Dermis blood vessel endothelial cell (primary cell): ENCODE data around the gene AOPEP. TPM values are rescaled to one million over a fixed set of nuclear protein-coding genes. Genes with fewer than 3 reads are reported as not detected.

Experiments used
- DNase-seq: peaks from one replicate; pipeline ENCODE4 v3.0.0; 2010
- total RNA-seq: library from RNA; depleted of rRNA; stranded (reverse); fragments of >200 nt; gene quantifications from 2 replicates; pipeline ENCODE4 v1.2.3, GENCODE V29; 2014

Gene AOPEP
- total RNA-seq, 1 donor from 2014 or later: 77.1 TPM

DNA sequence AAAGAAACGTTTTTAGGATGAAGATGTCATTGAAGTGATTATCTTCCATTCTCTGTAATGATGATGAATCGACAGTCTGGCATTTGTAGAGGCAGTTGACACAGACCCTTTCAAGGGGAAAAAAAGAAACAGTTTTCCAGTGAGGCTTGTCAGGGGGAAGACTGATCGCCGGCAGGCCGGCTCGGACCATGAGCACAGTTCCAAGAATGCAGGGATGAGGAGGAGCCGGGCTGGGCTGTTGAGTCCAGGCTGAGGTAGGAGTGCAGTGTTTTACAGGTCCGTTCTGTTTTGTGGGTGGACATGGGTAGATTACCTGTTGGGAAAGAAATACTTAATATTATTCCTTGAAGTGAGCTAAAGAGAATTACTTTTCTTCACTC lies 194.6 kb downstream of the AOPEP start:
- DNase-seq: peak; percentile 20

DNA sequence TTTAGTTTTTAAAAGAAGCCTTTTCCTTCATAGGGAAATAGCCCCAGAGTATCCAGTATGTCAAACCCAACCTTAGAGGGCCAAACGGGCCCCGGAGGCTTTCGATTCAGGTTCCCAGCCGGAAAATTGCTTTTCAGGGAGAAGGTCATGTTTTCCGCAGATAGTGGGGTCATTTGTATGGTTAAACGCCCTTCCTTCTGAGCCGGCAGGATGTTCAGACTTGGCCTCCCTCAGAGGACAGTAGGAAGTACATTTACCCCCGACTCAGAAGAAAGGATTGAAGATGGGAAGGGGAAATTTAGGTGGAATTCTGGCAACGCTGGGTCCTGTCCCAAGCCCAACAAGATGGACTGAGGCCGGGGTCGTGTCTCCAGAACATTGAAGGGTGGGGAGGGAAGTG lies 195.2 kb downstream of the AOPEP start:
- DNase-seq: no peak

DNA sequence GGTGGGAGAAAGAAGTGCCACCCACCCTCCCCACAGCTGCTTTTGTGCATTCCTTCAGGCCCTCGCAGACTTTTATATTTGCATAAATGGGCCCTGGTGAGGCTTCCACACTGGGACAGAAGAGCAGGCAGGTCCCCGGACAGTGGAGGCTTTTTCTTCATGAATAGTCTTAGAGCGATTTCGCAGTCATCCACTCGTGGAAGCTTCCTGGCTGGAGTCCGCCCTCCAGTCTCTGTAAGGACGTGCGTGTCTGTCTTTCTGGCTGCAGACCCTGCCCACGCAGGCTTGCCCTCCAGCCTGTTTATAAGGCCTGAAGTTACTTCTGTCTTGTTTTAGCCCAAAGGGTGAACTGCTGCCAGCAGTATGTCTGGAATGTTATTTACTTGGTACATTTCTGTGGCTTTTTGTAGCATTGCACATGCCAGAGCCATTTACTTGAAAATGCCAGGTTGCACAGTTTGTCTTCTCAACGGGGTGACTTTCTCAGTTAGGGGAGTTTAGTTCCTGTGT lies 195.7 kb downstream of the AOPEP start:
- DNase-seq: peak; percentile 63

DNA sequence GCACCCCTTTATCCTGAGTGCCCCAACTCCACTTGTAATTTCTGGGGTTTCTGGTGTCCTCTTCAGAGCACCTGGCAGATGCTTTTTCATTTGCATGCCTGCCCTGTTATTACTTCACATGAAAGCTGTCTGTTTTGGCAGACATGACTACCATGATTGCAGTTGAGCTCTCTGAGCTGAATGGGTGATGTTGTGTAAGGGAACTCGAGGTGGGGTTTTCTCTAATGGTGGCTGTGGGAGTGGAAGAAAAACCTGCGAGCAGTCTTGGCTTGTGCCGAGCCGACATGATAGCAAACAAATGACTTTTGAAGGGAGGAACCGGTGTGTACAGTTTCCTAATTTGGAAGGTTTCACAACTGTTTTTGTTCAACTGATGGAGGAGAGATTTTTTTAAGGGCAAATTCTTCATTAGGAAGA lies 196.2 kb downstream of the AOPEP start:
- no peak for DNase-seq

DNA sequence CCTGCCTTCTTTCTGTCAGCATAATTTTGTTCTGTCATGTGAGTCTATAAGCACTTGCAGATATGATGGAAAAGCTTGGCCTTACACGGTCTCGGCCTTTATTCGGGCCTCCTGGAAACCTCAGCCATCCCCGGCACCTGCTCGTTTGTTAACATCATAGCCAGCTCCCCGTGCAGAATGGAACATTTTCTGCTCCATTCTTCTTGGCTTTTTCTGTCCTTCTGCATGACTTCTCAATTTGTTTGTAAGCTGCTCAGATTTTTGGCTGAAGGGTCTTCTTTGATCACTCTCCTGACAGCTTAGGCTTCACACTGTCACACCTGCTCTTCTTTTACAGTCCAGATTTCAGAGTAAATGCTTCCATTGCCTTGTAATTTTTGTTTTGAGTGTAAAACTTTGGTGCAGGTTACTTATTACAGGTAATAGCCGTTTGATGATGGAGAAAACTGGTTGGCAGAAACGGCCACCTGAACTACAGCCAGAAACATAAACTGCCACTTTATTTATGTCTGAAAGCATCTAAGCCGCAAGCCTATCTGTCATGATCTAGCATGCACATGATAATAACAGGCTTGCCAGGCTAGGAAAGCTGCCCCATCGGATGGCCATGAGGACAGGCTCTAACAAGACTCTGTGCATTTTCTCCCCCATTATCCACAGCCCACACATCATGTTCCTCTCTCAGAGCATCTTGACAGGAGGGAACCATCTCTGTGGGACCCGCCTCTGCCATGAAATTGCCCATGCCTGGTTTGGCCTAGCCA lies 197.0 kb downstream of the AOPEP start:
- no peak for DNase-seq

DNA sequence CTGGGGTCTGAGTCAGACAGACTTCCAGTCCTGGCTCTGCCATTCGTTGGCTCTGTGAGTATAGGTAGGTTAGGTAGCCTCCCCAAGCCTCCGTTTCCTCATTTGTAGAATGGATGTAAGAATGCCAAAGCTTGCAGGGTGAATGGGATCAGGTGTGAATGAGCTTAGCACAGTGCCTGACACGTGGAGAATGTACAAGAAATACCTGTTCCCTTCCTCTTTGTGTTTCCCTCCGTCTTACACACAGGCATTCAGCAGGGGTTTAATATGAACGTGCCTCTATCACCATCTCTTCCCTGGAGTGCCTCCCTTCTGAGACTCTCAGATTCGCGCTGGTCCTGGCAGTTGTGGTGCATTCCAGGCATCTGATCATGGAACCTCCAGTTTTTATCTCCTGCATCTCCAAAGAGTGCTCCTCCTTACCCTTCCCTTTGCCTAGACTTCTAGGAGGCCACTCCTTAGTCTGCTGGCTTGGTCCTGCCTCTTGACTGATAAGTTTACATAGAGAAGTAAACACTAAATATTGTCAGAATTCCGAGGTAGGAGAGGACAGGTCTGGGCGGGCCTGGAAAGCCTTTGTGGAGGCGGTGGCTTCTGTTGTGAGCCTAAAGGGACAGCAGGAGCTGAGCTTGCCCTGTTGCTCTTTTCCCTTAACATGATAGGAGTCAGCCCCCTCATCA lies 199.4 kb downstream of the AOPEP start:
- DNase-seq: no peak

DNA sequence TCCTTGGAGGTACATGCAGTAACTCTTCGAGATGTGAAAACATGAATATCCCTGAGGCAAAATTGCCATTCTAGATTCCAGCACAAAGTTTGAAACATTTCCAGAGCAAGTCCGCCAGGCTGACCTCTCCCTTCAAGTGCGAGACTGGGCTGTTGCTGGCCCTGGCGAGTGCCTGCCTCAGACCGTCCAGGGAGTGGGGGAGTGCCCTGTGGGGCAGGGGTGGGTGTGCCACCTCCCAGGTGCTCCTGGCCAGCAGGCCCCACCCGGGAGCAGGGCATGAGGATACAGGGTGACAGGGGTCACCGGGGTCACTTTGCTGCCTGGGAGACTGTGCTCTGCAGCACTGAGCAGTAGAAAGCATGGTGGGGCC lies 199.9 kb downstream of the AOPEP start:
- no peak for DNase-seq

DNA sequence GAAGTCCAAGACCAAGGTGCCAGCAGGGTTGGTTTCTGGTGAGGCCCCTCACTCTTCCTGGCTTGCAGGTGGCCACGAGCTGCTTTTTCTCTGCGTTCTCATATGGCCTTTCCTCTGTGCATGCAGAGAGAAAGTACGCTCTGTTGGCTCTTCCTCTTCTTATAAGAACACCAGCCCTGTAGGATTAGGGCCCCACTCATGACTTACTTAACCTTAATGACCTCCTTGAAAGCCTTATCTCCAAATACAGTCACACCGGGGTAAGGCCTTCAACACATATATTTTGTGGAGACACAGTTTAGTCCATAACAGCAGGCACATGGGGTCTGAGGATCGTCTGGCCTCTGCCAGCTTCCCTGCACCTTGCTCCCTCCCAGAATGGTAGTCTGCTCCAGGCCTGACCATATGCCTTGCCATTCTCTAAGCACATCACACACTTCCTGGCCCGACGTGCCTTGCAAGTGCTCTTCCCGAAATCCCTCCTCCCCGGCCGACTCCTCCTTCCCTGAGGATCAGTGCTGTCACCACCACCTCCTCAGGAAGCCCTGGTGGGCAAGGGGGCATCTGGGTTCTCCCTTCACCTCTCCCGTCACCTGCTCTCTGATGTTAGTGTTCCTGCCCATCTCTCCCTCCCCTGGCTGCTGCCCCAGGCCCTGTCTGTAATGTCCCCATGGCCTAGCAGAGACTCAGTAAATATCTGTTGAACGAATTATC lies 200.7 kb downstream of the AOPEP start:
- DNase-seq: no peak

DNA sequence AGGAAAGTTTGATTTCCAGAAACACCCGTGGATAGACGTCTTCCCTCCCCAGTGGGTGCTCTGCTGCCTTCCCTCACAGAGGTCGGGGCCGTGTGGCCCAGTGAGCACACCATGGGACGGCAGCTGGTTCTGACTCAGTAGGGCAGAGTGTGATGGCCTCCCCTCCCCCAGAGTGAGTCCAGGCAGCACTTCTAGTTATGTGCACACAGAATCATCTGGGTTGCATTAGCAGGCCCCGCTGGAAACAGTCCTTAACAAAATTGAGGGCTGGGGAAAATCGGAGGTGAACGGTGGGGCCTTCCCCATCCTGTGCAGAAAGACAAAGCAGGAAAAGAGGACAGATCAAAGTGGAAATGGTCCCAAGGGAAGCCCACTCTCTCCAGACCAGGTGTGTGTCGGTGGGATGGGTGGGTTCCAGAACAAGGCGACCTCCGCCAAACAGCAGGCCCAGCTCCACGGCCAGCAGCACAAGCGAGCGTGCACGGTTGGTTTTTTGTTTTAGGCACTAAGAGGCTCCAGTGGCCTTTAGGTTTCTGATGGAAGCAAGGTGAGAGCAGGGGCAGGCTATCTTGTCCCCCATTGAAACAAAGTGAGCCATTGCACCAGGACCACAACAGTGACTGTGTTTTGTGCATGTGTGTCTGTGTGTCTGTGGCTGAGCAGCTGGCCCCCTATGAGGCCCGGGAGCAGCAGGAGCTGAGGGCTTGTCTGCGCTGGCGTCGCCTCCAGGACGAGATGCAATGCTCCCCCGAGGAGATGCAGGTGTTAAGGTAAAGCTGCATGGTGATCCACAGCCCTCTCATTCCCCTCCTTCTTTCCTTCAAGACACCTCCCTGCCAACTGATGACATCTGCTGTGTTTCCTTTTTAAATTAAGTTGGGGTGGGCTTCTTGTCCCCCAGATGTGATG lies 201.5 kb downstream of the AOPEP start:
- DNase-seq: no peak

DNA sequence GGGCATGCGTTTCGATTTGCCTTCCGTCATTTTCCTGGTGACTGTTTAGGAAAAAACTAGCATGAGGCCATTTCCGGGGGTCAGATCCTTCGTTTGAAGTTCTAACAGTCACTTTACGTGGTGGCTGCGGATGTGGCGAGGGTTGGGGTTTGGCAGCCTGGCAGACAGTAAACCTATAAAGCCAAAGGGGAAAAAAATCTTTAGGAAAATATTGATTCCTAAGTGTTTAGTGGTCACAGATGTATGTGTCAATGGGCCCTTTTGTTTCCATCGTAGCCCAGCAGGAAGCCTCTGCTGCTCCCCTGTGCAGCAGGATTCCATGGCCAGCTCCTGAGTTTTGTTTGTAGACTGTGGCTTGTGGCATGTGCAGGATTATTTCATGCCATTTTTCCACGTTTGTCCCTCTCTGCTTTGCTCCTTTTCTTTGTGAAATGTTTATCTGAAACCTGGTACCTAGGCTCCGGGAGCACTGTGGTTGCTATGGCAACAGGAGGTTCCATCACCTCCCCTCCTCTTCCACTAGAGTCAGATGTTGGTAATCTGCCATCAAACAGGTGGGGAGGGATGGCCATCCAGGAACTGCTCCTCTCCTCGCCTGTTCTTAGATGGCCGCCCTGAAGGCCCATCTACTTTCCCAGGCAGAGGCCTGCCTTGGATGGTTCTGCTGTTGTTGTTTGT lies 202.3 kb downstream of the AOPEP start:
- DNase-seq: peak; percentile 89

DNA sequence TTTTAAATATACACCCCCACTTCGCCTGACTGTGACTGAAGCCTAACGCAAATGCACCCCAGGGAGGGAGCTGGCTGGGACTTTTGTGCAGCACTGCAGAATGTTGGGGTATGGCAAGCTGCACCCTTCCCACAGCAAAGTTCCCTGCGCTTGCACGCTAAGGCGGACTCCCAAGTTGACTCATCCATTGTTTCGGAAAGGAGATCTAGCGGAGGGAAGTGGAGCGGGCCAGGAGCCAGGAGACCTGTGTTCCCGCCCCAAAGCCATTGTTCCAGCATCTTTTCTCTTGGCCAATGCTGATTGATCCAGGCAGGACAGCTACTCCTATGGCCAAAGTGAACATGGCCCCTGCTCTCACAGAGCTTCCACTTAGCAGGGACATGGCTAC lies 202.9 kb downstream of the AOPEP start:
- DNase-seq: peak; percentile 100

DNA sequence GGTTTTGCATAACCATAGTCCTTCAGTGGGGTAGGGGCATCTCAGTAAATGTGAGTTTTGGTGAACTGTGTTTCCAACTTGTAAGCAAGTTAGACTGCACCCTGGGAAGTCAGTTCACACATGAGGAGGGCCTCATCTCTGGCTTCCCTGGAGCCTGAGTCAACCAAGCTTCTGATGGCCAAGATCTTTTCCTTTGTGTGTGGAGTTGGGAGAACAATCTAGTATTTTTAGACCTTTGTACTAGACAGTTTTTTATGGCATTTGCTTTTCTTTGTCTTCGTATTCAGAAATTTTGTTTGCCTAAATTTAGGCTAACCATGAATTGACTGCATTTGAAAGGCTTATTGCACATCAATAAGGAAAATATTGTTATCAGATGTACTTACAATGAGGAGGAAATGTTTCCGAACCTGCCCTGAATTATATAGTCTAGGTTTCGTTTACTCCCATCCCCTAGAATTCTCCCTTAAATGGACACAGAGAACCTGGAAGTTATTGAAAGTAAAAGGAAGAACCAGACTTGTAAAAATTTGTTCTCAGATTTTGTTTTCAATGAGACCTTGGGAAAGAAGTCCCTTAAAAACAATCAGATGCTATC lies 204.6 kb downstream of the AOPEP start:
- no peak for DNase-seq

DNA sequence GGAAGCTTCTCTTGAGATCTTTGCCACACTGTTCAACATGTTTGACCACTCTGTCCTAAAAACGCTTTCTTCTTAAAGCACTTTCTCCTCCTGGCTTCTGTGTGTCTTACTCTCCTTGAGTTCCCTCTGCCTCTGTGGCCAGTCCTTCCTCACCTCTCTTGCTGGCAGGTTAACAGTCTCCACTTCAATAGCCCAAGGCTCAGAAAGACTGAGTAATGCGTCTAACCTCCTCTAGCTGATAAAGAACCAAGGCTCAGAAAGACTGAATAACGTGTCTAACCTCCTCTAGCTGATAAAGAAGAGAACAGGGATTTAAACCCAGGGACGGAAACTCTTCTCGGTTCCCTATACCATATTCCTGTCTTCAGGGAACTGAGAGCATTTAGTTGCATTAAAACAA lies 205.2 kb downstream of the AOPEP start:
- DNase-seq: no peak

DNA sequence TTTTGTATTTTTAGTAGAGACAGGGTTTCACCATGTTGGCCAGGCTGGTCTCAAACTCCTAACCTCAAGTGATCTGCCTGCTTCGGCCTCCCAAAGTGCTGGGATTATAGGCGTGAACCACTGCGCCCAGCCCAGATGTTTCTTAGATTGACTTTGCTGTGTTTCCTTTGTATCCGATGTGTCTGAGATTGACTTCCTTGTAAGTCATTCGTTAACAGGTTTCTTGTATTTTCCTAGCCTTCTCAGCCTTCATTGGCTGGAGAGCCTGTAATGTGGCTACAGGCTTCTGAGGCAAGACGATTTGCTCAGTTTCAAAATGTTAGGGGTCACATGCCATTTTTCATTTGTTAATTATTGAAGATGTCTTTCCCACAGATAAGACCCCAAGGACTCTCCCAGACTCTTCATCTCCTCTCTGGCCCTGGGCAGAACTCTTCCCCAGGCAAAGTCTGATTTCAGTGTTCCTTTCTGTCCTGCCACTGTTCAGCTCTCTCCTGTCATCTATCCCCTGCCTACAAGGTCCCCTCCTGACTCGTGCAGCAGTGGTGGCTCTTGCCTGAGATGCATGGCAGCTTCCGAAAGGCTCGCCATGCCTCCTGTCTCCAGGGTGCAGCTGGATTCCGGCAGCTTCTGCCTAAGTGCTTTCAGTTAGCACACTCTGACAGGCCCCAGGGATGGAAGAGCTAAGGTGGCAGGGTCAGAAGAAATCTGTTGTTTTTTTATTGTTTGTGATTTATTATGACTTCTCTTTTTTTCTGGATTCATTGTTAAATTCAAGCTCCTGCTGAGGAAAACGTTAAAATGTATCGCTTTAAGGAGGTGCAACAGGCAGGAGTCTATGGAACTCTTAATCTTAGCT lies 206.4 kb downstream of the AOPEP start:
- no peak for DNase-seq

DNA sequence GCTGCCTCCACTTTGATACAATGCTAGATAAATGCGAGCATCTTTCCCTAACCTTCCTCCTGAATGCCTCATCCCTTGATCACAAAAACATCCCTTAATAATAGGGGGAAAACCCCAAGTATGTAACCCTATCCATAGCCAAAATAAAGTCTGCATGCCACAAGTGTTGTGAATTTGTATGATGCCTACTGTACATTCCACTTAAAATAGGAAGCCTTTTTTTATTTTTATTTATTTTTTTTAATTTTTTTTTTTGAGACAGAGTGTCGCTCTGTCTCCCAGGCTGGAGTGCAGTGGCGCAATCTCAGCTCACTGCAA lies 207.0 kb downstream of the AOPEP start:
- DNase-seq: no peak

DNA sequence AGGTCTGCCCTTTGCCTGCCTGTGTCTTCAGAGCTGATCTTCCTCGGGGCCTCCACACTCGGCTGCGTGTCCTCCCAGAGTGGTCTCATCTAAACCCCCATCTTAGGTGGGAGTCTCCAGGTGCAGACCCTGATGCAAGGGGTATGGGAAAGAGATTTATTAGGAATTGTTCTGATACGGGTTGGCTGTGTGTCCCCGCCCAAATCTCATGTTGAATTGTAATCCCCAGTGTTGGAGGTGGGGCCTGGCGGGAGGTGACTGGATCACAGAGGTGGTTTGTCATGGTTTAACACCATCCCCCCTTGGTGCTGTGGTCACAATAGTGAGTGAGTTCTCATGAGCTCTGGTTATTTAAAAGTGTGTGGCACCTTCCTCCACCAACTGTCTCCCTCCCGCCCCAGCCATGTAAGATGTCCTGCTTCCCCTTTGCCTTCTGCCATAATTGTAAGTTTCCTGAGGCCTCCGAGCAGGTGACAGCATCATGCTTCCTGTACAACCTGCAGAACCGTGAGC lies 208.4 kb downstream of the AOPEP start:
- DNase-seq: no peak

DNA sequence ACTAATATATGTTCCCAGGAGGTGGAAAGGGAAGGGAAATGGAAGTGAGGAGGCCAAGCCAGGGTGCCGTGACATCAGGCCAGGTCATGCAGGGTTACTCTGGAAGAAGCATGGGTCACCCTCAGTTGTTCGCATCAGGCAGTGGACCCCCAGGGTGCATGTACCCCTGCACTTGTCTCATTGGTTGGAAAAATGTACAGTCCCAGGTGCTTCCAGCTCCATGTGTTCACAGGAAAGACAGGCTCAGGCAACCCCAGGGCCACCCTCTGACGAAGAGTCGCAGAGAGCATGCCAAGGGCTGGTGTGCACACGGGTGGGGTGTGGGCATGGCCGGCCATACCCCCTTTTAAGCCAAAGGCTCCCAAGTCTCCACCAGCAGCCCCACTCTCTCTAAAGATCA lies 208.9 kb downstream of the AOPEP start:
- DNase-seq: no peak

DNA sequence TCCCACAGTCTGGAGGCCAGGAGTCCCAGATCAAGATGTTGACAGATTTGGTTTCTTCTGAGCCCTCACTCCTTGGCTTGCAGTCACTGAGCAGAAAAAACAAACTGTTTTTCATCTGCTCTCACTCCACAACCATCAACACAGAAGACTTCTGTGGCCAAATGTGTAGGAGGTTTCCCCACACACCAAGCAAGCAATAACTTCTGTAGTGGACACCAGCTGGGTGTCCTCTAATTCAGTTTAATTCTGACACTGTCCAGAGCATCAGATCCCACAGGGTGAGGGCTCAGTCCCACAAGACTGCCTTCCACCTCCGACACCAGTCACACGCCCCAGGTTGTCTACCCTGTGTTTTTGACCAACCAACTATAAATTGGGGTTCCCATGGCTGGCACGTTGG lies 209.9 kb downstream of the AOPEP start:
- no peak for DNase-seq

DNA sequence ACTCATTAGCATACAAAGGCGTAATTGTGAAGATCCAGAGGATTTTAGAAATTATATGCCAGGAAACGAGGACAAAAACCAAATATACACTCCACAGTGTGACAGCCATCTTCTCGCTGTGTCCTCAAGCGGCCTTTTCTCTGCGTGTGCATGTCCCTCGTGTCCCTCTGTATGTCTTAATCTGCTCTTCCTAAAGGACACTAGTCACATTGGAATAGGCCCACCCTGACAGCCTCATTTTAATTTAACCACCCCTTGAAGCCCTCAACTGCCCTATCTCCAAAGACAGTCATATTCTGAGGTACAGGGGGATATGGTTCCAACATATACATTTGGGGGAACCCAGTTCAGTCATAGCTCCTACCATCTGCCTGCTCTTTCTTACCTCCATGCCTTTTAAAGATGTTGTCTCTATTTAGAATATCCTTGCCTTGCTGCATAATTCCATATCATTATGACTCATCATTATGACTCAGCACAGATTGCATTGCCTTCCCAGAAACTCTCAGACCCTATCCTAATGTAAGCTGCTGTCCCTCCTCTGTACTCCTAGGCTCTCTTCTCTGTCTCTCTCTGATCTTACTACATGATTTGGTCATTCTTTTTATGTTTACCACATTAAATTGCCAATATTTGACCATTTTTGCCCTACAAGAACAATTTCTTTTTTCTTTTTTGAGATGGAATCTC lies 210.9 kb downstream of the AOPEP start:
- DNase-seq: peak; percentile 82

DNA sequence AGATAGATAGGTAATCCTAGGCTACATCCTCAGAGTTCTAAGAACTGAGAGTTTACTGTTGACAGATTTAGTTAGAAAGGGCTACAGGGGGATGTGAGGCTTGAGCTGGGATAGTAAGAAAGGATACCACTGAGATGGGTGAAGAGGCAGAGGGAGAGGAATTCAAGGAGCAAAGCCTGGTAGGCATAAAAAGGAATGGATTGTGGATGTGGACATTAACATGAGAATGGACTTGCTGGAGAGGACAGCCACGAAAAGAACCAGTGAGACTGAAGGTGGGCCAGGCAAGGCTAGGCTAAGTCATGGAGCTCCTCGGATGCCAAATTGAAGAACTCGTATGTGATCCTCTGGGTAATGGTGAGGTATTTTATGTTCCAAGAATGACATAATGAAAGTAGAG lies 211.9 kb downstream of the AOPEP start:
- DNase-seq: no peak
